Tibial artery (tissue), 4 donors: ENCODE measurements around the gene MAEA.

Experiments used
- DNase-seq, 2 donors: peaks; one replicate each; pipeline ENCODE4 v3.0.0-alpha.2; 2019
- H3K27ac ChIP-seq, 2 donors: fragments of 200-600 bp; sonication (generic) in 1 of 2; 1 replicate in 1 of 2; 2 replicates in 1 of 2; pipeline ENCODE4 v1.5.1; 2018 to 2019; ENCODE audit warnings: mild to moderate bottlenecking in 1 of 2
- H3K27me3 ChIP-seq, 2 donors: fragments of 200-600 bp; sonication (generic) in 1 of 2; one replicate each; pipeline versions ENCODE4 v1.5.1 to v1.6.0; 2016 to 2019
- H3K36me3 ChIP-seq, 3 donors: fragments of 200-600 bp; sonication (generic) in 2 of 3; one replicate each; pipeline ENCODE4 v1.5.1; 2016 to 2019; ENCODE audit warnings: mild to moderate bottlenecking in 2 of 3
- H3K4me1 ChIP-seq, 4 donors: fragments of 200-600 bp; sonication (generic) in 2 of 4; 1 replicate in 3 of 4; 2 replicates in 1 of 4; pipeline ENCODE4 v1.5.1; 2016 to 2019
- H3K4me3 ChIP-seq, 2 donors: fragments of 200-600 bp; sonication (generic) in 1 of 2; 1 replicate in 1 of 2; 2 replicates in 1 of 2; pipeline ENCODE4 v1.5.1; 2018 to 2019; ENCODE audit warnings: mild to moderate bottlenecking in 2 of 2
- H3K9me3 ChIP-seq, 3 donors: fragments of 200-600 bp; sonication (generic) in 1 of 3; one replicate each; pipeline ENCODE4 v1.5.1; 2016 to 2019
- CTCF ChIP-seq, 2 experiments: fragments of 200-600 bp in 1 of 2; fragments of 450-650 bp in 1 of 2; IDR thresholded peaks; one replicate each; pipeline ENCODE4 v1.5.1; 2017 to 2019; ENCODE audit warnings: antibody characterized with exemption in 2 of 2, mild to moderate bottlenecking in 1 of 2, moderate library complexity in 1 of 2
- intact Hi-C: fragments of 100-400 bp; cut with DNase I; formaldehyde crosslinking; loops from one replicate; pipeline ENCODE4 v1.15.0; 2023; ENCODE audit warnings: low total_unique reads

Gene MAEA

GRCh38 chr4:1295405-1296055 is 5.8 kb downstream of the MAEA start:
- intact Hi-C loops, result no loop called here
- TF ChIP-seq CTCF (IDR thresholded peaks at IDR 0.05), result no peak
- Histone ChIP-seq H3K9me3 (no peaks in the 10 kb centered on the region), H3K4me1 (peaks cover 0 to 59% (median 41%) of the 10 kb centered on the region in 4 donors), H3K36me3 (peaks cover 6 to 38% (median 29%) of the 10 kb centered on the region in 3 donors), H3K27me3 (no peaks in the 10 kb centered on the region), H3K27ac (peak overlapping the region in 1 of 2 donors; percentile 38), H3K4me3 (no peak overlapping the region)
- no peak for DNase-seq

GRCh38 chr4:1296324-1297022 is 6.8 kb downstream of the MAEA start:
- Histone ChIP-seq H3K9me3 (no peaks in the 10 kb centered on the region), H3K36me3 (peaks cover 6 to 44% (median 36%) of the 10 kb centered on the region in 3 donors), H3K27ac (no peak overlapping the region), H3K4me1 (peaks cover 0 to 50% (median 32%) of the 10 kb centered on the region in 4 donors), H3K4me3 (no peak overlapping the region), H3K27me3 (no peaks in the 10 kb centered on the region)
- TF ChIP-seq CTCF (IDR thresholded peaks at IDR 0.05), result no peak
- no peak for DNase-seq
- intact Hi-C loops, result no loop called here

DNA sequence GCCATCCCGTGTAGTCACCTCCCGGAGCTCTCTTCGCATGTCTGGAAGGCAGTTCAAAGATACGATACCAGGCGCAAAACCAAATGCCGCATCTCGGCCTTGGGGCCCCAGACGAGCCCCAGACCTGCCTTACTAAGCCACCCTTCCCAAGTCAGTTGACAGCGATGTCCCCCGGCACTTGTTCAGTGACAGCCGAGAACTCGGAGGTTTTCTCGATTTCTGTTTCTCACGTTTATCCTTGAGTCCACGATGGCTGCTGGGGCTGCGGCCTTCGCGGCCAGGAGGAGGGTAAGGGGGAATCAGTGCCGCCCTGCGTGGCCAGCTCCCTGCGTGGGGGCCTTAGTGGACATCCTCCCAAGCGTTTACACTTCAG is 7.3 kb downstream of the MAEA start:
- no peak for TF ChIP-seq CTCF (IDR thresholded peaks at IDR 0.05)
- Histone ChIP-seq H3K36me3 (peaks cover 6 to 44% (median 38%) of the 10 kb centered on the region in 3 donors), H3K4me3 (no peak overlapping the region), H3K4me1 (peaks cover 0 to 44% (median 27%) of the 10 kb centered on the region in 4 donors), H3K27ac (no peak overlapping the region), H3K27me3 (no peaks in the 10 kb centered on the region), H3K9me3 (no peaks in the 10 kb centered on the region)
- DNase-seq, result no peak
- intact Hi-C loops, result no loop called here

DNA sequence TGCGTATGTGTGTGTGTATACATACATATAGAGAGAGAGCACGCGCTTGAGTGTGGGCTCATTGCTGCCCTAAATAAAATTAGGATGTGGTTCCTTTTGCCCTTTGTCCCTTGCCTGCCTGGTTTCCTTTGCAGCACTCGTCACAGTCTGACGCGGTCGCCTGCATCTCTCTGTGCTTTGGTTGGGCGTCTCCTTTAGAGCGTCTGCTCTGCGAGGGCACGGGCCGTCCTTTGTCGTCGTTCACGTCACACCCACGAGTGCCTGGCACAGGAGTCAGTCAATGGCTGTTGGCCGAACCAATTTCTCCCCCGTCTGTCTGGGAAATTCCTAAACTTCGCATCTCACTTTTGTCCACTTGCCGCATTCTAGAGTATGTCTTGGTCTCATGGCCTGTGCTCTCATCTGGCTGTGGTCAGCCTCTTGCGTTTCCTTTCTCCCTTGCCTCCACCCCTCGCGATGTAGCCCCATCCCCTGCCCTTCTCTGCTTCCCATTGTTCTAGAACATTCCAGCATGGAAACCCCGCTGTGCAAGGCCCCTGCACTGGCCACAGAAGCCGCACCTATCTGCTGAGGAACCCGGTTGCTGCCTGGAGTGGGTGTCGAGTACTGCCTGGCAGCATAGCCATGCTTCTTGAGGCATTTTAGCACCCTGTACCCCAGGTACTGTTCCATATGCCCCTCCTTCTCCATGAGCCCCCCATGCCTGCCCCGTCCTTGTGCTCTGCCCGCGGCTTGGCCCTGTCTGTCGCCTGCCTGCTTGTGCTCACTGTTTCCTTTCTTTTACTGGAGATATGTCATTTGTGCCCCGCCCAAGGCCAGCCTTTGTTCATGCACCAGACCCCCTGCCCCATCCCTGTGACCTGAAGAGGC is 8.0 kb downstream of the MAEA start:
- Histone ChIP-seq H3K36me3 (peaks cover 6 to 44% (median 38%) of the 10 kb centered on the region in 3 donors), H3K27ac (no peak overlapping the region), H3K9me3 (no peaks in the 10 kb centered on the region), H3K4me1 (peaks cover 0 to 38% (median 22%) of the 10 kb centered on the region in 4 donors), H3K27me3 (no peaks in the 10 kb centered on the region), H3K4me3 (no peak overlapping the region)
- intact Hi-C loops, result no loop called here
- no peak for DNase-seq
- no peak for TF ChIP-seq CTCF (IDR thresholded peaks at IDR 0.05)

- no peak for TF ChIP-seq CTCF (IDR thresholded peaks at IDR 0.05)
- DNase-seq, result no peak
- Histone ChIP-seq H3K36me3 (peaks cover 6 to 44% (median 38%) of the 10 kb centered on the region in 3 donors), H3K9me3 (no peaks in the 10 kb centered on the region), H3K27me3 (no peaks in the 10 kb centered on the region), H3K4me1 (peaks cover 0 to 32% (median 19%) of the 10 kb centered on the region in 4 donors), H3K27ac (no peak overlapping the region), H3K4me3 (no peak overlapping the region)
- intact Hi-C loops, result no loop called here
Measured at GRCh38 chr4:1298461-1298860, 8.8 kb downstream of the MAEA start.
